HepG2 (cell line): ENCODE data around the gene NELFCD. TPM values are rescaled to one million over a fixed set of nuclear protein-coding genes. Genes with fewer than 3 reads are reported as not detected.

Source experiments
- ATAC-seq: fragments of 200-7000 bp; cut with Tn5 transposase; 3 replicates; pipeline ENCODE4 v1.9.1; 2020; ENCODE audit warnings: mild to moderate bottlenecking, moderate library complexity
- BruUV-seq: library from RNA; stranded (reverse); fragments of 400-500 nt; replicated peaks from 2 replicates; lab custom pipeline; 2021; lab: Mats Ljungman, UMichigan
- CTCF ChIA-PET: fragments of 300-600 bp; formaldehyde crosslinking; extraction: SDS; loops from one replicate; lab custom pipeline; 2021; ENCODE audit warnings: low total read pairs, inconsistent platforms, low intra/inter-chr PET ratio; lab: Yijun Ruan, JAX
- POLR2A ChIA-PET: fragments of 350-600 bp; sonication (Branson Sonifier 250); formaldehyde crosslinking; loops from one replicate; lab custom pipeline; 2020; ENCODE audit warnings: antibody characterized with exemption, inconsistent platforms; lab: Yijun Ruan, JAX
- DNase-seq: peaks from one replicate; pipeline ENCODE4 v3.0.0-alpha.2; 2015; ENCODE audit warnings: low spot score
- FAIRE-seq: peaks from 3 replicates; lab custom pipeline; 2011; peaks lifted over from hg19 to GRCh38; lab: Jason Lieb, UNC
- H2AFZ ChIP-seq: one replicate; pipeline ENCODE4 v1.6.1; 2011; ENCODE audit warnings: low read length, inconsistent platforms
- H3K27ac ChIP-seq: fragments of 300-600 bp; 3 replicates; pipeline ENCODE4 v1.8.0; 2011; ENCODE audit warnings: mixed run types, mild to moderate bottlenecking, mixed read lengths, low read length, inconsistent platforms; ENCODE audit not compliant: insufficient read depth; ENCODE audit errors: extremely low read length
- H3K27me3 ChIP-seq, 2 experiments: fragments of 200-600 bp in 1 of 2; 2 replicates in 1 of 2; 3 replicates in 1 of 2; pipeline versions ENCODE4 v1.6.0 to v1.8.0; 2011; ENCODE audit warnings: low read length in 2 of 2, mild to moderate bottlenecking in 2 of 2, moderate library complexity in 2 of 2, inconsistent platforms in 1 of 2; ENCODE audit not compliant: insufficient read depth in 2 of 2, control insufficient read depth in 1 of 2
- H3K36me3 ChIP-seq, 2 experiments: fragments of 200-600 bp in 1 of 2; replicated peaks in 1 of 2; 2 replicates in 1 of 2; 3 replicates in 1 of 2; pipeline versions ENCODE4 v1.5.1 to v1.8.0; 2011; ENCODE audit warnings: low read length in 2 of 2, inconsistent platforms in 1 of 2; ENCODE audit not compliant: insufficient read depth in 2 of 2, control insufficient read depth in 1 of 2
- H3K4me1 ChIP-seq: 2 replicates; pipeline ENCODE4 v1.5.1; 2012; ENCODE audit warnings: low read length, inconsistent platforms; ENCODE audit not compliant: insufficient read depth
- H3K4me2 ChIP-seq: 2 replicates; pipeline ENCODE4 v1.6.0; 2011; ENCODE audit warnings: low read depth, low read length, inconsistent platforms
- H3K4me3 ChIP-seq, 3 experiments: fragments of 200-600 bp in 1 of 3; sonication (generic), shearing (Covaris generic) in 1 of 3; replicated peaks in 1 of 3; 2 replicates each; pipeline ENCODE4 v1.5.1; 2011 to 2016; ENCODE audit warnings: low read length in 3 of 3, inconsistent platforms in 2 of 3, low read depth in 2 of 3, mild to moderate bottlenecking in 2 of 3, control low read depth in 1 of 3, mixed read lengths in 1 of 3; ENCODE audit not compliant: insufficient read depth in 1 of 3
- H3K79me2 ChIP-seq: one replicate; pipeline ENCODE4 v1.6.1; 2011; ENCODE audit warnings: low read length, inconsistent platforms; ENCODE audit not compliant: insufficient read depth
- H3K9ac ChIP-seq: 2 replicates; pipeline ENCODE4 v1.6.0; 2011; ENCODE audit warnings: mild to moderate bottlenecking, low read depth, low read length, inconsistent platforms; ENCODE audit not compliant: insufficient read depth
- H3K9me3 ChIP-seq: 2 replicates; pipeline ENCODE4 v1.5.1; 2012; ENCODE audit warnings: mild to moderate bottlenecking, low read length
- H4K20me1 ChIP-seq: 2 replicates; pipeline ENCODE4 v1.6.0; 2011; ENCODE audit warnings: inconsistent platforms, mild to moderate bottlenecking, low read length, moderate library complexity; ENCODE audit not compliant: insufficient read depth
- AFF4 ChIP-seq: sonication (generic); formaldehyde crosslinking; IDR thresholded peaks from 2 replicates; pipeline ENCODE4 v1.4.0; 2020; ENCODE audit warnings: missing genetic modification reagents
- DMAP1 ChIP-seq: IDR thresholded peaks from 2 replicates; pipeline ENCODE4 v1.6.1; 2016
- FOXA1 ChIP-seq, 2 experiments: fragments of 450-650 bp in 1 of 2; sonication (generic) in 1 of 2; formaldehyde crosslinking in 1 of 2; IDR thresholded peaks; 2 replicates each; pipeline versions ENCODE4 v1.4.0 to v1.6.1; 2016 to 2020; ENCODE audit warnings: missing genetic modification reagents in 1 of 2
- GABPB1 ChIP-seq: IDR thresholded peaks from 2 replicates; pipeline ENCODE4 v1.6.1; 2016; ENCODE audit warnings: mild to moderate bottlenecking, missing genetic modification reagents, moderate library complexity, missing compliant biosample characterization
- NFYB ChIP-seq: sonication (generic); formaldehyde crosslinking; IDR thresholded peaks from 2 replicates; pipeline ENCODE4 v1.4.0; 2020; ENCODE audit warnings: missing genetic modification reagents
- NR2F1 ChIP-seq, 2 experiments: fragments of 450-650 bp in 1 of 2; formaldehyde crosslinking in 1 of 2; IDR thresholded peaks; 2 replicates each; pipeline versions ENCODE4 v1.5.0 to v1.6.1; 2016 to 2020; ENCODE audit warnings: mild to moderate bottlenecking in 1 of 2, missing compliant biosample characterization in 1 of 2, missing genetic modification reagents in 1 of 2, moderate library complexity in 1 of 2
- SALL1 ChIP-seq: sonication (generic); formaldehyde crosslinking; IDR thresholded peaks from 2 replicates; pipeline ENCODE4 v1.8.0; 2022; ENCODE audit warnings: mild to moderate bottlenecking, missing genetic modification reagents
- SOX13 ChIP-seq, 3 experiments: fragments of 450-650 bp in 1 of 3; sonication (generic) in 1 of 3; formaldehyde crosslinking in 1 of 3; IDR thresholded peaks in 2 of 3; conservative IDR thresholded peaks in 1 of 3; 2 replicates each; pipeline versions ENCODE4 v1.5.0 to v1.6.1; 2016 to 2020; ENCODE audit warnings: antibody characterized with exemption in 1 of 3, mild to moderate bottlenecking in 1 of 3, missing compliant biosample characterization in 1 of 3, missing genetic modification reagents in 1 of 3, moderate library complexity in 1 of 3
- SOX5 ChIP-seq: IDR thresholded peaks from 2 replicates; pipeline ENCODE4 v1.6.1; 2016; ENCODE audit warnings: borderline replicate concordance
- STAT6 ChIP-seq: sonication (generic); formaldehyde crosslinking; IDR thresholded peaks from 2 replicates; pipeline ENCODE4 v1.4.0; 2020; ENCODE audit warnings: missing genetic modification reagents, mild to moderate bottlenecking, borderline replicate concordance
- ZNF121 ChIP-seq: sonication (generic); formaldehyde crosslinking; IDR thresholded peaks from 2 replicates; pipeline ENCODE4 v1.5.0; 2020; ENCODE audit warnings: mild to moderate bottlenecking, missing genetic modification reagents
- ZNF205 ChIP-seq: IDR thresholded peaks from 2 replicates; pipeline ENCODE4 v1.6.1; 2018; ENCODE audit warnings: missing biosample characterization, missing genetic modification reagents
- ZNF644 ChIP-seq: IDR thresholded peaks from 2 replicates; pipeline ENCODE4 v1.6.1; 2016; ENCODE audit warnings: low read depth
- WGBS: methylation state at CpG from one replicate; pipeline ENCODE4 v1.1.6; 2017; ENCODE audit warnings: low lambda C conversion rate; 5-methylcytosine and 5-hydroxymethylcytosine counted together
- in situ Hi-C: cut with HindIII; loops from 2 replicates; pipeline ENCODE4 v1.10.0; 2017; ENCODE audit warnings: low pct_unique_long_range_greater_than_20kb; ENCODE audit not compliant: extremely low pct_ligation_motif_present
- intact Hi-C: fragments of 100-400 bp; cut with micrococcal nuclease; formaldehyde crosslinking; loops from one replicate; pipeline ENCODE4 v1.10.0; 2022; ENCODE audit not compliant: unreplicated experiment
- polyA plus RNA-seq, 8 experiments: library from polyadenylated mRNA; depleted of rRNA in 3 of 8; stranded (reverse) in 7 of 8; unstranded in 1 of 8; fragments of >200 nt; fragmentation: Illumina TruSeq in 4 of 8; extraction: Trizol in 4 of 8; gene quantifications; 2 replicates each; pipeline versions ENCODE4 v1.2.1 to v1.2.3, GENCODE V29; 2011 to 2016; ENCODE audit warnings: low read depth in 4 of 8, missing spikeins in 1 of 8, mixed read lengths in 1 of 8; ENCODE audit not compliant: insufficient read depth in 1 of 8
- total RNA-seq, 5 experiments: library from RNA; depleted of rRNA; stranded (reverse); fragments of >200 nt; fragmentation: Illumina TruSeq; extraction: Trizol; gene quantifications; 2 replicates each; pipeline ENCODE4 v1.2.3, GENCODE V29; 2016; ENCODE audit warnings: low read depth in 1 of 5

Gene NELFCD
- total and polyA plus RNA-seq, 2 of the 13 experiments (the other 11 are each of a cell fraction or from before 2014, with no cell fraction given): 159 to 203 TPM

GRCh38 chr20:59016795-59017492 lies 35.9 kb downstream of the NELFCD start:
- TSS peak; percentile 55 for BruUV-seq
- peak; percentile 52 for DNase-seq
- H3K4me2 ChIP-seq: peak overlapping the region; percentile 66
- H3K4me3 ChIP-seq: peak overlapping the region in 1 of 3 experiments; percentile 51; a peak in 1 of 6 replicates
- H3K4me1 ChIP-seq: peaks cover 75% of the 10 kb centered on the region
- CTCF ChIA-PET: no interaction called here
- H2AFZ ChIP-seq: peak overlapping the region; percentile 2
- H3K36me3 ChIP-seq: no peaks in the 10 kb centered on the region; a peak in 1 of 5 replicates
- WGBS: 22% methylated on average over 4 of the region's 4 CpGs
- in situ Hi-C loops: no loop called here
- FAIRE-seq: no peak
- intact Hi-C loops: loop anchor here (1.0 to 5.0 kb wide), 3 partner anchors 12 to 35 kb away; partner anchors contain the start of genes ATP5F1E and NELFCD
- POLR2A ChIA-PET: interaction anchor here (0.7 to 7.7 kb wide), 6 partner anchors 8 to 35 kb away, joined by 3 to 61 read pairs (median 10); partner anchors contain the start of genes ATP5F1E and NELFCD
- H3K79me2 ChIP-seq: peaks cover 15% of the 10 kb centered on the region
- no peaks in the 10 kb centered on the region for H3K27me3 ChIP-seq
- no peaks in the 10 kb centered on the region for H3K9me3 ChIP-seq
- H3K9ac ChIP-seq: 0 out of 2 replicates have a peak overlapping the region, but pooled peaks have one; percentile 1
- H4K20me1 ChIP-seq: no peaks in the 10 kb centered on the region
- peak; percentile 11; the same call in 2 of the 3 replicates for ATAC-seq
- peak overlapping the region; percentile 42 for H3K27ac ChIP-seq
- TF ChIP-seq GABPB1 (CRISPR knock-in tag) (peak; percentile 45; the same call in 1 of the 2 replicates), SALL1 (peak; percentile 30; the same call in 1 of the 2 replicates), SOX13 (IDR thresholded peaks at IDR 0.05) (peak; percentile 47; the same call in 1 of the 2 replicates), SOX13 (CRISPR knock-in tag; conservative IDR thresholded peaks at IDR 0.05 in 1 of 2, IDR thresholded peaks at IDR 0.05 in 1 of 2) (peak in 1 of 2 experiments; percentile 44; a peak in 1 of 4 replicates), AFF4 (CRISPR knock-in tag) (no peak), FOXA1 (IDR thresholded peaks at IDR 0.05) (no peak), FOXA1 (CRISPR knock-in tag; IDR thresholded peaks at IDR 0.05) (peak; percentile 27; the same call in 1 of the 2 replicates), DMAP1 (CRISPR knock-in tag) (0 out of 2 replicates have a peak, but pooled peaks have one; percentile 14), NFYB (CRISPR knock-in tag) (no peak), ZNF644 (peak; percentile 57; the same call in 1 of the 2 replicates), ZNF205 (no peak), ZNF121 (CRISPR knock-in tag) (no peak), NR2F1 (CRISPR knock-in tag; IDR thresholded peaks at IDR 0.05) (no peak), SOX5 (CRISPR knock-in tag) (peak; percentile 32; the same call in 1 of the 2 replicates), STAT6 (CRISPR knock-in tag) (no peak)
